Fibroblast of skin of right biceps (primary cell): ENCODE measurements around the gene TMEM209.
A peak's percentile ranks its signal among the peaks of the same experiment; 100 is the strongest.
"Not testable (repeated sequence)": the region's sequence is repeated elsewhere in the genome, so short reads cannot be mapped to it uniquely, and the experiment has no call there.

Experiments
- DNase-seq: peaks from one replicate; pipeline ENCODE4 v3.0.0-alpha.2; 2013

TMEM209 gene

DNA sequence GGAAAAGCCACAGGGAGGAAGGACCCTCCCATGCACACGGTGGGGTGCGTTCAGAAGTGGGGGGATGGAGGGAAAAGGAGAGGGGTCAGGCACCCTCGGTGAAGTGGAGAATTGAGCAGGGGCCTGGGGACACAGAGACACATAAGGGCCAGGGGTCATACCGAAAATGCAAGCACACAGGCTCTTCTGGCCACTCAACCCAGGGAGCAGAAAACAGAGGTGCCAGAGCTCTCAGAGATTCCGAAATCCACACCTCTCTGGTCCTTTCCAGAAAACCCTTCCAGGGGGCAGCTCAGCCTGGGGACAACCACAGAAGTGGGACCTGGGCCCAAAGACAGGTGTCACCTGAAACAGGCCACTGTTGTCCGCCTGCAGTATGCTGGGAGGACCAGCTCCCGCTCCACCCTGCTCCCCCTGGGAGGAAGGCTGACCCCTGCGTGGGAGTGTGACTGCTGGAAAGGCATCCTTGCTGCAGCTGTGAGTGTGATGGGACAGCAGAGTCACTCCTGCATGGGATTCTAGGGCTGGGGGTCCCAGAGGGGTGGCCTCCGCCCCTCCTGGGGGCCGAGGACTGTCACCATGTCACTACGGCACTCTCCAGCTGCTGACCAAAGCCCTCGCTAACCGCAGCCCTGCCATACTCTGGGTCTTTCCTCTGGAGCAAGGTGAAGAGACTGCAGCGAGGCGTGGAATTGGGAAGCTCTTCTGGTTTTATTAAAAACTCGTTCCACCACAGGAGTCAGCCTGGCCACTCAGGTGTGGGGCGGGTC lies 63.1 kb downstream of the TMEM209 start:
- DNase-seq, result no peak

- DNase-seq, result peak; percentile 83
Measured at GRCh38 chr7:130141161-130141883, 63.9 kb downstream of the TMEM209 start.

DNA sequence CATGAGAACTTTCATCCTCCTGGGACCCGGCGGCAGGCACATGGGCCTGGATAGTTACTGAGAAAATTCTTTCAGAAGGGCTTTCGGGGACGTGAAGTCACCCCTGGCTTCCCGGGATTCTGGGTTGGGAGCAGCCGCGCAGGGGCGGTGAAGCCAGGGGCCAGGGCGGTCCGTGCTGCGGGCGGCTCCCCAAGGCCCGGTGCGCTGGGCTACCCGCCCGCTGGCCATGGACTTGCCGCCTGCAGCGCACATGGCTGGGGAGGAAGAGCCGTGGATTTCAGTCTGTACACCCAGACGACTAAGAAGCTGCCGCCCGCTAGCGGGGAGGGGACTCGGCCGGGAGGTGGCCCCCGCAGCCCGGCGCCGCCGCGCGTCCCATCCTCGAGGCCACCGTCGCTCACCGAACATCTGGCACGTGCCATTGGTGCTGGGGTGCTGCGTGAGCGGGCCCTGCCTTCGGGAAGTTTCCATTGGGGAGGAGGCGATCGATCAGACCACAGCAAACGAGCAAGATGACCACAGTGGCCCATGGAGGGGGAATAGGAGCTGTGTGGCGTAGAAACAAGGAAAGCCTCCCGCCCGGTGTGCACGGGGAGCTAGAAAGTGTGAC lies 64.5 kb downstream of the TMEM209 start:
- DNase-seq, result no peak

DNA sequence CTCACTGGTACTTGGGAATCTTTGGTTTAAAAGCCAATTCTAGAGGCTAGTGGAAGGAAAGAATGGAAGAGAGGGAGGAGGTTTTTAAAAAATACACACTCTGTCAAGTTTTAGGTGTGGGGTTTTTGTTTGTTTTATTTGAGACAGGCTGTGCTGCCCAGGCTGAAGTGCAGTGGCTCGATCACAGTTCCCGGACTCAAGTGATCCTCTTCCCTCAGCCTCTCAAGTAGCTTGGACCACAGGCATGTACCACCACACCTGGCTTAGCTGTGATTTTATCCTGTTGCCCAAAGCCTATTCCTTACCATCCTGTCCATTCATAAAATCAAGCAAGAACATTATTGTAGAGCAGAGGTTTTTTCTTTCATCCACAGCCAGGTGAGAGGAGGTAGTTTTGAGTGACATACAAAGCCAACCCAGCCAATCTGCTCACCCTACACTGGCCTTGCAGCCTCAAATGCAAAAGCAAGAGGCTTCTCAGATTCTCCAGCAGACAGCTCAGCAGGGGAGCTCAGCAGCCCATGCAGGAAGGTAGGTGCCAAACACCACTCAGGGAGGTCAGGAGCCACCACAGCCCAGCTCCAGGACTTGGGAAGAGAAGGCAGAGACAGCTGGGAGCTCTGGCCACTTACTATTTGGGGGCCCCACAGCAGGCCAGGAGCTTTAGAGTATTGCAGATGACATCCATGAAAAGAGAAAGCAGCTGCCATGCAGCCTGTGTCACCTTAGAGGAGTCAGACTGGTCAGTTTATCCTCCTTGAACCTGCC lies 65.8 kb downstream of the TMEM209 start:
- DNase-seq, result no peak

GRCh38 chr7:130137207-130137606 lies 68.0 kb downstream of the TMEM209 start:
- no peak for DNase-seq

GRCh38 chr7:130136579-130137167 lies 68.5 kb downstream of the TMEM209 start:
- DNase-seq, result no peak

DNA sequence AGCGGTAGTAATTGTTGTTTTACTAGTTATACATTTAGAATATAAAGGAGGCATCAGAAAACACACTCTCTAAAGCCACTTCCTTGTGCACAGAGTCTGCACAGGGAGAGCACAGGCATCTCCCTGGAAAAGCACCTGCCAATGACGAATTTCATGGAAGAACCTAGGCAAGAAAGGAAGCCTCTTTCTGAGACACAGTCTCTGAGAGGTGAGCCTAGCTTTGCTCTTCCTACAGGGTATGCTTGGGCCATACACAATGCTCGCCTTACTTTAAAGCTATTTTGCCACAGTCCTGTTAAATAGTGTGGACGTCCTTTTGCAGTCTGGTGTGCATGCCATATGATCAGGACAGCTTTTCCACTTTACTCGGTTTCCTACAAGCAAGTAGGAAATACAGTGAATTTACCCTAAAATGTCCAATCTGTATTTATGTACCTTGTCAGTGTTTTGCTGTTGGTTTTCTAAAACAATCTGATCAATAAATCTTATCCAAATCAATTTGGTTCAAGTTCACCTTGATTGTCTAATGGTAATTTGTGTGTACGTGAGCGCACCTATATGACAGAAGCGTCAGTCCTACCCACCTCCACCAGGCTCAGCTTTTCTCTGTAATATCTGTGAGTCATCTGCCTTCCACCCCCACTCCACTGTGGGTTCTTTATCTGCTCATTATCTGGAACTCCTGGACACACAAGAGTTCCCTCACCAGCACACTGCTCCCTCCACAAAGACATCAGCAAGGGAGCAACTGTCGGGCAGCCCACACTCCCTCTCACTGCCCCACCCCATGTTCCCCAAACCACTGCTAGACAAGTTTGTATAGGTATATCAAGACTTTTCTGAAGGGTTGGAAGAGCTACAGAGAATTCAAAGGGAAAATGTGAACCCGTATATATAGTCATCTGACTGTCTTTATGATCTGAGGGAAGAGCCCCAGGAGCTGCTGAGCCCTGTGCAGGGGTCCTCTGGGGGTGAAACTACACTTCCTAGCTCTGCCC lies 69.7 kb downstream of the TMEM209 start:
- DNase-seq, result peak; percentile 37

GRCh38 chr7:130134726-130135125 lies 70.5 kb downstream of the TMEM209 start:
- DNase-seq, result no peak

DNA sequence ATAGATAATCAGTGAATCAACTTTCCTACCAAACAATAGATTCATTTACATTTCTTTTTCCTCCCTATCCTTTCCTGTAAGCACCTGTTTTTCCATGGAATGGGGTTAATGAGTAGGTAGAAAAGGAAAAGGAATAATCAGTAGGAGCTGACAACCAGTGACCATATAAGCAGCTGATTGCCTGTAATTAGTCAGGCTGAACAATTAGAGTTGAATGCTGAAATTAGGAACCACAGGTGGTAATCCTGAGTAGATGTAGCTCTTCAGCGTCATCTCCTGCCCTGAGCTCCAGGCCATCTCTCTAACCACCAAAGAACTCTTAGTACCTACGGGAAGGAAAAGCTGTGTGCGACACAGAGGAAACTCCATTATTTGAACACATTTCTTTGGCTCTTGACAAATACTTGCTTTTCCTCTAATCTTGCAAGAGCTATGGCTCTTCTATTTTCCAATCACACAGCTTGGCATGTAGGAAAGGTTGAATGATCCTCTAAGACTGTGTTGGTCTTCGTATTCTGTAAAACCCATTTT lies 71.0 kb downstream of the TMEM209 start:
- DNase-seq, result no peak

DNA sequence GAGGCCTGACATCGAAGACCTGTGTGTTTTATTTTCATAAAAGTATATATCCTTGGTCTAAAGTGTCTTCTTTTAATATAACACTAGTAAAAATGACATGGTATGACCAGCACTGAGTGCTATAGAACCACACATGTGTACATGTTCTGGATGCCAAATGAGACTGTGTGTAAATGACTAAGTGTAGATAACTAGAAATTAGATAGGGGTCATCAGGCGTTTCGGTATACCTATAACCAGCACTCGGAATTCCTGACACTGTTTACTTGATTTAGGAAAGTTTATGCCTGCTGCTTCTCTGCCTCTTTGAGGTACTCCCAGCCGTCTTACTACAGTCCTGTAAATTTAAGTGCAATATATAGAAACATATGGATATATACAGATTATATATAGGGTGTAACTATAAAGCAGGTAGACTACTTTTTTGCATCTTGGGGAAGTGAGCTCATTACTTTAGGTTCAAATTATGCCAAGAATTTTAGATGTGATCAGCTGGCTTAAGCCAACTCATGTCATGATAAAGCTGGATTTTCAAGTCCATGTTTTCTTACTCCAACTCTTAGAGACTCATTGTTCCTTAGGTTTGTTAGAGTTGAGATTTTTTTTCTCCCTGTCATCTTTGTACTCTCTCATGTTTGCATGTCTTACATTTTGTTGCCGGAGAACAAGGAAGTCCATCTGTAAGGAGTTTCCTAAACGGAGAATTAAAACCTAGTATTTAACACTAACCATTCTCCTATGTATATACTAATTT lies 72.0 kb downstream of the TMEM209 start:
- no peak for DNase-seq

DNA sequence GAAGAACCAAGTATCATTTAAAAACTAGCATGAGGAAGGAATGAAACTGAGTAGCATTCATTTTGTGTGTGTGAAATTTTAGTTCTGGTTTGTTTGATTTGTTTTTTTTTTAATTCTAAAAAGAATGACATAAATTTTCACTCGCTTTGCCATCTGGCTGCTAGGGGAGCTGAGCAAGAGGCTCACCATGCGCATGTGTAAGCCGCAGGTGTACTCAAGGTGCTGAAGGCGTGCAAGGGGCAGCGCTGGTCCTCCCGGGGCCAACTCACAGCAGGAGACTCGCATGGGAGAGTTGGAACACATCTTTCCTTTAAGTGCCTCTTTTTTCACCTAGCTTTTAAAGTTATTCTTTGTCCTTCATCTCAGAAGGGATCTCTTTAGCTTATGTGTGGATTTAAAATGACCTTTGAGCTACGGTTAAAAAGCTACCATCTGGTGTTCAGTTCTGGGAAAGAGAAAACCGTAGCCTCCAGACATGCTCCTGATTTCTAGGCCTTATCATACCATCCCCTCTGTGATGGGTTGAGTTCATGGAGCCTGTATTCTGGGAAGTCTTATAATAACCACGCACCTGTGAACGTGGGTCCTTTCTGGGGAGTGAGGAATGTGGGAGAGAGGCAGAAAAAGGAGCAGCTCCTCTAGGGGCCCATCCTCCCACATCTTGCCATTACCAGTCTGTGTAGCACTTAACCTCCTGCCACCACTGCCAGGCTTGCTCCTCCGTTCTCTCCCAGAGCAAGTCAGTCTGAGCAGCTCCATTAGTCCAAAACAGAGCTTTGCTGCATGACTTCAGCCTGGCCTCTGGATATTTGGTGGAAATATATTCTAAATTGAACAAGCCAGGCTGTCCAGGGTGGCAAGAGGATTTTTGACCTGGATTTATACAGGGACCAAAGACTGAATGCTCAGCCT lies 73.0 kb downstream of the TMEM209 start:
- DNase-seq, result no peak

DNA sequence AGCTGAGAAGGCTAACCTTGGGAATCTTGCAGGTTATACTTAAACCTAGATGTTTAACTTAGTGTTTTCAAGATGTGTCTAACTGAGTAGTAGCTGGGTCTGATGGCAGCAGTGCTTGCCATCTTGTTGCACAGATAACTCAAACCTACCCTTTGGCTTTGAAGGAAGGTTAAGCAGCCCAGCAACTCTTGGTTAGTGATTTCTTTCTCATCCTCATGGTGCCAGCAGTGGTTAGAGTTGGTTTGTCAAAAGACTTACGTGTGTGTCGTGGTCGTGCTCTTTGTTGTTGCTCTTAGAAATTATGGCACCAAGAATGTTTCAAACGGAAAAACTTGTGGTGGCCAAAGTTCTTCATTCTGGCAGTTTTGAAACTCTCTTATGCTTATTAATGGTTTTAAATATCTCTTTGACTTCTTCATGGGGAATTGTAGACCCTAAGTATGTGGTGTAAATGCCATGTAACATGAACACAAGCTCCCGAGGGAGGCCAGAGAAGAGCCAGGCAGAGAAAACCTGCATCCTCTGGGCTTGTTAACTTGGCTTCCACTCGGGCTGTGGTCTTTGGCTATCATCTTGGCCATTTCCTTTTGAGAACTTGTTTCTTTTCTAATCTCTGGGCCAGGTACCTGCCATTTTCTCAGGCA lies 73.9 kb downstream of the TMEM209 start:
- no peak for DNase-seq

DNA sequence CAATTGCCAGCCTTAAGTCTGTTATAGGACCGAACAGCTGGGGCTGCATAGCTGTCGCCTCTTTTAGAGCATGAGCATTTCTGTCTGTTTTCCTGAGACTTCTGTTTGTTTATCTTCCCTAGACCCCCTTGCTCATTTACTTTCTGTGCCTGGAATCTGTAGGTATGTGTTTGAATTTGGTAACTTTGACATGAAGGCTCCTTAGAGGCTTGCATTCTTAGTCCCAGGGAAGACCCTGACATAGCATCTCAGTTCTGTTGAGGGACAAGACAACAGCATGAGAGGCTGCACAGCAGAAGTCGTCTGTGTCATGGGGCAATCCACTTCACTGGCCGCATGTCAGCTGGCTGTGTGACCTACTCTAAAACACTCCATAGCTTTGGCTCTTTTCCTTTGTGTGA lies 76.2 kb downstream of the TMEM209 start:
- no peak for DNase-seq

DNA sequence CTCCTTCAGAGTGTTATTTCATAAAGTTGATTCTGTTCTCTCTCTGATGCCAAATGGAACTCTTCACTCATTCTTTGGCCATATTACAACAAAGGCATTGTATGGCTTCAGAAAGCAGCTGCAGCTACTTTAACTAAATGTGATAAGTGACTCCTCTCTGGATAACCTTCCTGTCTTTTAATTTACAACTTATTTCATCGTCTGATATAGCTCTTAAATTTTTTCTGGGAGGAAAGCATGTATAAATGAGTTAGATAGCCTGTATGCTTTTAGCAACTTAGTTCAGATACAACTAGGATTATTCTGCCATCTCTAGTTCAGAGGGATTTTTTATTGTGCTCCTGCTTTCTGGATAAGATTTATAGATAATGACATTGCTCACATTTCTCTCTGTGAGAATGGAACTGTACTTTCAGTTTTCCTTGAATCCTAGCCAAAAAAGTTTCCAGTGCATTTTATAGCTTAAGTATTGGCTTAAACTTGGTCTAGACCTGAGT lies 77.3 kb downstream of the TMEM209 start:
- peak; percentile 50 for DNase-seq

DNA sequence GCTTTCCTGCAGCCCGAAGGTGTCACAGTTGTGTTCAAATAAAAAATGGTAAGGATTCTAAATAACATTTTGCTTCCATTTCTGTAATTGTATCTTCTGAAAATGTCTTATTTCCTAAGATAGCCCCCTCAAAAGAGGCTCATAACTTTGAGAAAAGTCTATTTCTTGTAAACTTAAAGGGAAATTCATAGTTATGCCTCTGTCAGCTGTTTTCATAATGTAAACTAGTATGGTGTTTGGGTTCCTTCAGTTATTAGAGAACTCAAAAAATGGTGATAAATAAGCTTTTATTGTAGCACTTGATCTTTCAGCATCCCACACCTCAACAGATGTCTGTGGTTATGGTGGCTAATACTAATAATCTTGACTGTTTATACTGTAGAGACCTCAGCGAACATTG lies 77.8 kb downstream of the TMEM209 start:
- DNase-seq, result no peak

GRCh38 chr7:130126840-130127239 lies 78.4 kb downstream of the TMEM209 start:
- not testable (repeated sequence) for DNase-seq

GRCh38 chr7:130124711-130125110 lies 80.5 kb downstream of the TMEM209 start:
- DNase-seq, result no peak

DNA sequence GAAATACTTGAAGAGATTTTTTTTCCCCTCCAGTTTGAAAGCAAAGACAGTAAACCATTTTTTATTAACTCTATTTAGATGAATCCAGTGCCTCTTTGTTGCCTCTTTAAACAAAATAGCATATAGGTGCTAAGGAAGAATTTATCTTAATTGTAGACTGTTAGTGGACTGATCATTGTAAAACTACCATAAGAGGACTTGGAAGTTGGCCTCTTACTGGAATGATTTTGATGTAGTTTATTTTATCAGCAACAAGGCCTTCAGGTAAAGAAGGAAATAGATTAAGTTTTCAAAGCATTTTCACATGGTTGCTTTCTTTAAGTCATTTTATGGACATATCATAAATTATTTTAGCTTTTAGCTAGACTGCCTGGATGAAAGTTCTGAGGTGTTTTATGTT lies 81.7 kb downstream of the TMEM209 start:
- no peak for DNase-seq

- DNase-seq, result no peak
Measured at GRCh38 chr7:130118801-130119200, 86.4 kb downstream of the TMEM209 start.
